Stimulated activated naive CD8-positive, alpha-beta T cell treated with anti-CD3 and anti-CD28 coated beads, Interleukin-15, Interleukin-2, amounts not matched to agents 100 ng/mL and 50 ng/mL, for 24 hours (primary cell): Measurements from ENCODE around the gene CCR7.

Experiments
- H3K27ac Mint-ChIP-seq: one replicate; pipeline ENCODE4 v1.8.0; 2021; ENCODE audit warnings: mild to moderate bottlenecking, mixed read lengths
- H3K27me3 Mint-ChIP-seq: one replicate; pipeline ENCODE4 v1.8.0; 2021; ENCODE audit warnings: mixed read lengths
- H3K36me3 Mint-ChIP-seq: one replicate; pipeline ENCODE4 v1.8.0; 2021; ENCODE audit warnings: low read depth, mixed read lengths
- H3K4me1 Mint-ChIP-seq: one replicate; pipeline ENCODE4 v1.8.0; 2021; ENCODE audit warnings: low read depth, mixed read lengths
- H3K4me3 Mint-ChIP-seq: one replicate; pipeline ENCODE4 v1.8.0; 2021; ENCODE audit warnings: mild to moderate bottlenecking, mixed read lengths
- H3K9me3 Mint-ChIP-seq: one replicate; pipeline ENCODE4 v1.8.0; 2021; ENCODE audit warnings: mixed read lengths

CCR7 gene, protein sequence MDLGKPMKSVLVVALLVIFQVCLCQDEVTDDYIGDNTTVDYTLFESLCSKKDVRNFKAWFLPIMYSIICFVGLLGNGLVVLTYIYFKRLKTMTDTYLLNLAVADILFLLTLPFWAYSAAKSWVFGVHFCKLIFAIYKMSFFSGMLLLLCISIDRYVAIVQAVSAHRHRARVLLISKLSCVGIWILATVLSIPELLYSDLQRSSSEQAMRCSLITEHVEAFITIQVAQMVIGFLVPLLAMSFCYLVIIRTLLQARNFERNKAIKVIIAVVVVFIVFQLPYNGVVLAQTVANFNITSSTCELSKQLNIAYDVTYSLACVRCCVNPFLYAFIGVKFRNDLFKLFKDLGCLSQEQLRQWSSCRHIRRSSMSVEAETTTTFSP

GRCh38 chr17:40564883-40565768, at the start of gene CCR7:
TSS of gene CCR7 (minus strand) at chr17:40565472. CDS start at chr17:40565409, 63 bp downstream.
- H3K4me3 Mint-ChIP-seq = peak within 1 kb of the TSS; percentile 93
- H3K4me1 Mint-ChIP-seq = peaks cover 93% of the 10 kb centered on the region
- H3K27ac Mint-ChIP-seq = peak within 1 kb of the TSS; percentile 100
- peaks cover 51% of the 10 kb centered on the region for H3K36me3 Mint-ChIP-seq
- no peaks in the 10 kb centered on the region for H3K27me3 Mint-ChIP-seq
- H3K9me3 Mint-ChIP-seq = peaks cover 4% of the 10 kb centered on the region

DNA sequence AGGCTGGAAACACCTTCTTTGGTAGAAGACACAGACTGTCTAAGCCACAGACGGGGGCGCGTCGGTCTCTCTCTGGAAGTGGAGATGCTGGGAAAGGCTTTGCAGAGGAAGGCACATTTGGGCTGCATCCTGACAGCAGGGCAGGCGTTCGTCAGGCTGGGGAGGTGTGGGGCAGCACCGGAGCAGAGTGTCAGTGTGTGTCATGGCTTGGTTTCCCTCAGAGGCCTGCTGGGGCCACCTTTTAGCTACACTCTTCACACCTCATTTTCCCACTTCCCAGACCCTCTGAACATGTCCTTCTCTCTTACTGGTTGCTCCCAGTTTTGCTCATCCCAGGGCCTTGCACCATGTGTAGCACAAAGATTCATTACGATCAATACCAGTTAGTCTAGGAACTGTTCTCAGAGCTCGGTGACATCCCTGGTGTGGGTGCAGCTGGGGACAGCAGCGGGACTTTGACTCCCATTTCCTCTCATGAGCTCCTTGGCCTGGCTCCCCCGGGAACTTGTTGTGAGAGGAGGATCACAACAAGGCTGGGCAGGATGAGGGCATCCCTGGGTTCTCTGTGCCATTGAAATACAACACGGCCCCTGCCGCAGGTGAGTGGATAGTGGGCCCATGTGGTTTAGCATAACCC, 49.3 kb upstream of the CCR7 start:
- Mint-ChIP-seq H3K4me1 (peaks cover 78% of the 10 kb centered on the region), H3K4me3 (peak overlapping the region; percentile 36), H3K9me3 (no peaks in the 10 kb centered on the region), H3K36me3 (no peaks in the 10 kb centered on the region), H3K27ac (peak overlapping the region; percentile 85), H3K27me3 (no peaks in the 10 kb centered on the region)

DNA sequence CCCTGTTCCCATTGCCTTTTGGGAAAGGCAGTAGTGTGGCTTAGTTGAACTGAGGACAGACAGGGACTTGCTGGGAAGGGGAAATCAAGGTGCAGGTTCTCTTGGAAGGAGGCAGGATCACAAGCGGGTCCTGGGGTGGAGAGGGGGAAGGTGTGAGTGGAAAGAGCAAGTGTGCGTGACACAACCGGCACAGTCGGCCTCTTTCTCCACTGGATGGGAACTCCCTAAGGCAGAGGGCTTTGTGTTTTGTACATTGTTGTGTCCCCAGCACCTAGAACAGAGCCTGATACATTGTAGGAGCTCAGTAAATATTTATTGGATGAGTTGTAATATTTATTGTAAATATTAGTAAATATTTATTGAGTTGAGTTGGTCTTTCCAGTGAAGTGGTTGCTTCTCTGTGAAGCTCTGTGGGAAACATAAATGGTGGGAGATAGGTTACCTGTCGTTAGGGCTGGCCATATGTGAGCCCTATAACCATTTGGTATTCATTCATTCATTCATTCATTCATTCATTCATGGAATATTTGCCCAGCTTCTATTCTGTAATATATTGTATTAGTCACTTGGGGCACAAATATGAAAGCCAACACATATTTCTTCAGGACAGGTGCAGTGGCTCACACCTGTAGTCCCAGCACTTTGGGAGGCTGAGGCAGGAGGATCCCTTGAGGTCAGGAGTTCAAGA, 48.3 kb upstream of the CCR7 start:
- H3K36me3 Mint-ChIP-seq = no peaks in the 10 kb centered on the region
- H3K27ac Mint-ChIP-seq = peak overlapping the region; percentile 84
- peak overlapping the region; percentile 57 for H3K4me3 Mint-ChIP-seq
- peaks cover 82% of the 10 kb centered on the region for H3K4me1 Mint-ChIP-seq
- no peaks in the 10 kb centered on the region for H3K9me3 Mint-ChIP-seq
- no peaks in the 10 kb centered on the region for H3K27me3 Mint-ChIP-seq

- Mint-ChIP-seq H3K36me3 (no peaks in the 10 kb centered on the region), H3K27me3 (no peaks in the 10 kb centered on the region), H3K4me3 (peak overlapping the region; percentile 57), H3K4me1 (peaks cover 90% of the 10 kb centered on the region), H3K9me3 (no peaks in the 10 kb centered on the region), H3K27ac (peak overlapping the region; percentile 84)
Measured at GRCh38 chr17:40612599-40613244, 47.5 kb upstream of the CCR7 start.

- Mint-ChIP-seq H3K4me3 (peak overlapping the region; percentile 40), H3K27ac (peak overlapping the region; percentile 38), H3K4me1 (peaks cover 97% of the 10 kb centered on the region), H3K36me3 (no peaks in the 10 kb centered on the region), H3K9me3 (no peaks in the 10 kb centered on the region), H3K27me3 (no peaks in the 10 kb centered on the region)
Measured at GRCh38 chr17:40611840-40612474, 46.7 kb upstream of the CCR7 start.

GRCh38 chr17:40610359-40610758, 45.1 kb upstream of the CCR7 start:
- Mint-ChIP-seq H3K4me1 (peaks cover 99% of the 10 kb centered on the region), H3K36me3 (no peaks in the 10 kb centered on the region), H3K27me3 (no peaks in the 10 kb centered on the region), H3K27ac (peak overlapping the region; percentile 73), H3K4me3 (peak overlapping the region; percentile 4), H3K9me3 (no peaks in the 10 kb centered on the region)

DNA sequence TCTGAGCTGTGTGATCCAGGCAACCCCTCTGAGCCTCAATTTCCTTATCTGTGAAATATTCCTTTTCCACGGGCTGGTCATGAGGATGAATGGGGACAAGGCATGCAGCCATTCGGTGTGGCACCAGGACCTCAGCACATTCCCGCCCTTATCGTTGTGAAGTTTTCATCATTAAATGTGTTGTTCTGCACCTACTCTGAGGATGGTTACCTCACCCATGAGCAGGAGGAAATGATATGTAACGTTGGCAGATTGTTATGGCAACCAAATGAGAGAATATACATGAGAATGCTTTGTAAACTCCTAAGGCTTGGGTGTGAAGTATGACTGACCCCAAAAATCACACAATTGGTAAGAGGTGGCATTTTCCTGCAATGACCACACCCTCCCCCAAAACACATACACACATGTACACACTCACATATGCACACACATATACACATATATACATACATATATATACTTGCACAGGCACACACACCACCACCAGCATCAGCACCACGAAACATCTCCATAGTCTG, 42.8 kb upstream of the CCR7 start:
- H3K4me3 Mint-ChIP-seq = peak overlapping the region; percentile 49
- H3K4me1 Mint-ChIP-seq = peaks cover 100% of the 10 kb centered on the region
- no peaks in the 10 kb centered on the region for H3K27me3 Mint-ChIP-seq
- H3K36me3 Mint-ChIP-seq = no peaks in the 10 kb centered on the region
- peak overlapping the region; percentile 82 for H3K27ac Mint-ChIP-seq
- no peaks in the 10 kb centered on the region for H3K9me3 Mint-ChIP-seq

- Mint-ChIP-seq H3K27me3 (no peaks in the 10 kb centered on the region), H3K4me3 (peak overlapping the region; percentile 49), H3K36me3 (no peaks in the 10 kb centered on the region), H3K9me3 (no peaks in the 10 kb centered on the region), H3K4me1 (peaks cover 100% of the 10 kb centered on the region), H3K27ac (peak overlapping the region; percentile 82)
Measured at GRCh38 chr17:40607641-40608040, 42.4 kb upstream of the CCR7 start.

DNA sequence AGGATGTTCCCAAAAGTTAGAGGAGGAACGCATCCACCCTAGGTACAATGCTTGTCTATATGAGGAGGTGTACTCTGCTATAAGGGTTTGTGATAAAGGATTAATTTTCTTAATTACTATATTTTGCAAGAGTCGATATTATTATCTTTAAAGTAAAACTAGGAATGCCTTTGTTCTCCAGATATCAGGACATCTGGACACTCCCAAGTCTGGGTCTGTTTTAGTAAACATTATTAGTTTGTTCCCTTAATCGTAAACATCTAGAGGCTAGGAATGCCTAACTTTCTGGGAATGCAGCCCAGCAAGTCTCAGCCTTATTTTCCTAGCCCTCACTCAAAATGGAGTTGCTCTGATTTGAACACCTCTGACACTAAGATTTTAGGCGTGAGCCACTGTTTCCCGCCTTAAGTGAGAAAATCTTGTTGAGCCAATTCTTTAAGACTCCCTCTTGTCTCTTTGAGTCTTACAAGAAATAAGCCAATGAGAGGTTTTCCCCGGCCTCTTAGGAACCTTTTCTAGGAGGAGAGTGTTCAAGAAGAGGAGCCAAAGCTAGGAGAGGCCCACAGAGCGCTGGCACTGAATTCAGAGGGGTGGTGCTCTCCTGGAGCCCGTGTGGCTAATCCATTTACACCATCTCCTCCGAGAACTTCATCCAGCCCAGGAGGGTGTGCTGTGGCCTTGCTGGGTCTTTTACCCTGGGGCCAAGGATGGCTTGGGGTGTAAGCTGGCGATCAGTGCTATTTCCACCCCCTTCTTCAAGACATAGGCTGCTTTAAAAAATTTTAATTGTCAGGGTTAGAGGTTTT, 41.5 kb upstream of the CCR7 start:
- peaks cover 100% of the 10 kb centered on the region for H3K4me1 Mint-ChIP-seq
- H3K36me3 Mint-ChIP-seq = no peaks in the 10 kb centered on the region
- H3K4me3 Mint-ChIP-seq = peak overlapping the region; percentile 49
- H3K27ac Mint-ChIP-seq = peak overlapping the region; percentile 82
- H3K27me3 Mint-ChIP-seq = no peaks in the 10 kb centered on the region
- H3K9me3 Mint-ChIP-seq = no peaks in the 10 kb centered on the region

DNA sequence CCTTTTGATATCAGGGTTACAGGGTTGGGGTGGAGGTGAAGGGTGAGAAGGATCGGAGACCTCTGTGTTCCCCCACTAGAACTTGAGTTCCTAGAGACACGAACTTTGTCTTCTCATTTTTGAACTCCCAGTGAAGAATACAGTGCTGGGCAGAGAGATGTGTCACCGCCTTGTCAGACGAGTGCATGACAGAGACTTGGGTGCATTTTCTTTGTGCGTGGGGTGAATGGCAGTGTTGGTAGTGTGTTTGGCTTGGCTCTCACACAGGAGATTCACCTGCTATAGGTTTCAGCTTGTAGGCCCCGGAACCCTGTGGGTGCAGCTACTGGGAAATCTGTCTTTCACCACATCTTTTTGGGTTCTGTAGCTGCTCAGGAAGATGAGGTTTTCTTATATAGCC, 40.0 kb upstream of the CCR7 start:
- no peaks in the 10 kb centered on the region for H3K36me3 Mint-ChIP-seq
- no peaks in the 10 kb centered on the region for H3K27me3 Mint-ChIP-seq
- peak overlapping the region; percentile 82 for H3K27ac Mint-ChIP-seq
- no peaks in the 10 kb centered on the region for H3K9me3 Mint-ChIP-seq
- H3K4me3 Mint-ChIP-seq = peak overlapping the region; percentile 45
- H3K4me1 Mint-ChIP-seq = peaks cover 100% of the 10 kb centered on the region

DNA sequence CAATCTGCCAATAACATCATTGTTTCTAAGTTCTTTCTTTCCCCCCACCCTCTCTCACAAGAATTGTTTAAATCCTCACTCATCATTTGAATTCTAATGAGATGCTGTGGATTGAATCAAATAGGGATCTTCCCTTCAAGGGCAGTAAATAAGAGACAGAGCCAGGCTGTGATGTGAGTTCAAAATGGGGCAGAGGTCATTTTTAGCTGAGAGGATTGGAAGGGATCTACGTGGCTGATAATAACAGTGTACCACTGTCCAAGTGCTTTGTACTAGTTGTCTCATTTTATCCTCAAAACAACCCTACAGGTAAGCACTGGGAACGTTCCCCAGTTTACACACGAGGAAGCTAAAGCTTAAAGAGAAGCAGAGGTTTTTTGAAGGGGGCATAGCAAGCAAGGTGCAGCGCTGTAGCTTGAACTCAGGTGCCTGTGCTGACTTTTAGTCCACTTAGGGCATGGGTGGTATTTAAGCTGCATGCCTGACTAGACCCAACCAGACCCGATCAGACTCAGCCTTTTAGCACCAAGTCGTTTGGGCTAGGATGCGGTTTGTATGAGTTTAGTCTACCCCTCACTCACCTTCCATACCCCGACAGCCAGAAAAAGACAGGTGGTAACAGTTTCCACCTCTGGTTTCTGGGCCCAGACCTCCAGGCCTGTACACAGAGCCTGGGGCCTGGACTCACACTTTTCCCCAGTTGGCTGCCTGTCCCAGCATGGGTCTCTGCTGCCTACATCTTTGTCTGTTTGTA, 39.2 kb upstream of the CCR7 start:
- Mint-ChIP-seq H3K4me3 (peak overlapping the region; percentile 45), H3K9me3 (no peaks in the 10 kb centered on the region)

More for the DNA sequence above, 39.2 kb upstream of the CCR7 start:
- Mint-ChIP-seq H3K36me3 (no peaks in the 10 kb centered on the region), H3K4me1 (peaks cover 100% of the 10 kb centered on the region), H3K27ac (peak overlapping the region; percentile 82), H3K27me3 (no peaks in the 10 kb centered on the region)
